Measurements from ENCODE around the gene SFT2D1. TPM values are rescaled to one million over a fixed set of nuclear protein-coding genes. Genes with fewer than 3 reads are reported as not detected.

The SFT2D1 gene
- total and polyA plus RNA-seq, 7 donors, result 26.0 to 92.8 (median 46.2) TPM

DNA sequence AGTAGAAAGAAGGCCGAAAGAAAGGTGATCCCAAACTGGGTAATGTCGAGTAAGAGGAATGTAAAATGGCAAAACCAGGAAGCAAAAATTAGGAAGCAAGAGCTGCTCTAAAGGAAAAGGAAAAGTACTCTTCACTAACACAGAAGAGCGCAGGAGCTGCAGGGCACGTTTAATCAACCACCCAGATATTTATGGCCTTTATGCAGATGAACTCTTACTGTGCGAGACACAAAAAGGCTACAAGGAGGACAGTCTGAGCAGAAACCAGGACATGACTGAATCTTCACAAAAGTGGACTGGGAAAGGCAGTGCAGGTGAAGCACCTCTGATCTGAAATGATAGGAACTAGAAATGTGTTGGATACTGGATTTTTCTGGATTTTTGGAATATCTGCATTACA lies 18.9 kb downstream of the SFT2D1 start:
- no peaks in the 10 kb centered on the region for H3K4me1 ChIP-seq
- no peaks in the 10 kb centered on the region for H3K9me3 ChIP-seq
- 90 to 95% methylated on average over 5 of the region's 5 CpGs for WGBS, 2 donors
- no peak for DNase-seq
- H3K4me3 ChIP-seq, result no peak overlapping the region
- intact Hi-C loops (cut with DNase I), result no loop called here
- H3K36me3 ChIP-seq, result peaks cover 4 to 84% (median 19%) of the 10 kb centered on the region in 4 donors
- no peak overlapping the region for H3K27ac ChIP-seq
- H3K27me3 ChIP-seq, result no peaks in the 10 kb centered on the region
- TF ChIP-seq, protein P1, sequence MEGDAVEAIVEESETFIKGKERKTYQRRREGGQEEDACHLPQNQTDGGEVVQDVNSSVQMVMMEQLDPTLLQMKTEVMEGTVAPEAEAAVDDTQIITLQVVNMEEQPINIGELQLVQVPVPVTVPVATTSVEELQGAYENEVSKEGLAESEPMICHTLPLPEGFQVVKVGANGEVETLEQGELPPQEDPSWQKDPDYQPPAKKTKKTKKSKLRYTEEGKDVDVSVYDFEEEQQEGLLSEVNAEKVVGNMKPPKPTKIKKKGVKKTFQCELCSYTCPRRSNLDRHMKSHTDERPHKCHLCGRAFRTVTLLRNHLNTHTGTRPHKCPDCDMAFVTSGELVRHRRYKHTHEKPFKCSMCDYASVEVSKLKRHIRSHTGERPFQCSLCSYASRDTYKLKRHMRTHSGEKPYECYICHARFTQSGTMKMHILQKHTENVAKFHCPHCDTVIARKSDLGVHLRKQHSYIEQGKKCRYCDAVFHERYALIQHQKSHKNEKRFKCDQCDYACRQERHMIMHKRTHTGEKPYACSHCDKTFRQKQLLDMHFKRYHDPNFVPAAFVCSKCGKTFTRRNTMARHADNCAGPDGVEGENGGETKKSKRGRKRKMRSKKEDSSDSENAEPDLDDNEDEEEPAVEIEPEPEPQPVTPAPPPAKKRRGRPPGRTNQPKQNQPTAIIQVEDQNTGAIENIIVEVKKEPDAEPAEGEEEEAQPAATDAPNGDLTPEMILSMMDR (IDR thresholded peaks at IDR 0.05), result no peak
- TF ChIP-seq EP300 (IDR thresholded peaks at IDR 0.05) (no peak), POLR2A (IDR thresholded peaks at IDR 0.05) (no peak), POLR2AphosphoS5 (IDR thresholded peaks at IDR 0.05) (no peak)

DNA sequence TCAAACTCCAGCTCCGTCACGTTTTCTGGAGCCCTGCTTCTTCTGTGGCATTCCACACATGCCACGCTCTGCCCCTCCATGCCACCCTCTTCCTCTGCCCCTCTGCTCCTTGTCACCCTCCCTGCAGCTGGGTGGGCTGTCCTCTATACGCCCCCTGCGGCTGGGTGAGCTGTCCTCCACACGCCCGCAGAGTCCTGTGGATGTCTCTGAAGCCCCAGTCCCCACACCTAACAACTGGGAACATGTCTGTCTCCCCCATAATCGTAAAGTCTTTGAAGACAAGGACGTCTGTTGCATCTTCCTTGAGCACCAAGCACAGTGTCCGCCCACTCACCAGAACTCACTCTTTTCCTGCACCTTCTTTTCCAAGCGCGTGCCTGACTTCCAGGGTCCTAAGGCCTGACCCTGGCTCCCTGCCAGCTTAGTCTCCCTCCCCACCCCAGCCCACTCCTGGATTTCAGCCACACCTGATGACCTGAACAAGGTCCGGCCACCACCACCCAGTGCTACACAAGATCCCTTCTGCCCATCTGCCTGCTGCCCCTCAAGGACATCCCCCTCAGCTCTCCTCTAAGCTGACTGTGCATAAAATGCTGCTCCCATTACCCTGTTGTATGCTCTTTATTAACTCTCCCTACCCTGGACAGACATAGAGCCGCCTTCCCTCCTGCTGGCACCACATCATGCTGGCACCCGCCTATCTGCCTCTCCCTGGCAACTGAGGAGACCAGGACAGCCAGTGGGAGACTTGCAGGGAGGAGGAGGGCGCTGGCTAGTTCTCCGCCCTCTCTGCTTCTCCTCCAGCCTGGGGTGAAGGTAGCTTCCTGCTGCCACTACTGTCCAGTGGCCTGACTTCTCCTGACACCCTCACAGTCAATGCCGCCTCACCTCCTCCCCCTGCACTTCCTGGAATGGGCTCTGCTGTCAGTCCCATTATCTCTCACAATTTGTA lies 23.4 kb downstream of the SFT2D1 start:
- Histone ChIP-seq H3K9me3 (no peaks in the 10 kb centered on the region), H3K4me3 (no peak overlapping the region), H3K36me3 (peaks cover 0 to 46% (median 12%) of the 10 kb centered on the region in 4 donors), H3K27ac (no peak overlapping the region), H3K27me3 (no peaks in the 10 kb centered on the region), H3K4me1 (no peaks in the 10 kb centered on the region)
- intact Hi-C loops (cut with DNase I), result no loop called here
- TF ChIP-seq POLR2AphosphoS5 (IDR thresholded peaks at IDR 0.05), result no peak
- TF ChIP-seq, protein P1 (IDR thresholded peaks at IDR 0.05), result no peak
- TF ChIP-seq POLR2A (IDR thresholded peaks at IDR 0.05), result no peak
- TF ChIP-seq EP300 (IDR thresholded peaks at IDR 0.05), result no peak
- 85 to 86% methylated on average over 18 of the region's 18 CpGs for WGBS, 2 donors
- no peak for DNase-seq

GRCh38 chr6:166318227-166318626 lies 24.1 kb downstream of the SFT2D1 start:
- DNase-seq, result no peak
- no peak overlapping the region for H3K4me3 ChIP-seq
- intact Hi-C loops (cut with DNase I), result no loop called here
- 76 to 77% methylated on average over 14 of the region's 14 CpGs for WGBS, 2 donors
- H3K4me1 ChIP-seq, result no peaks in the 10 kb centered on the region
- H3K36me3 ChIP-seq, result peaks cover 0 to 39% (median 7%) of the 10 kb centered on the region in 4 donors
- no peak for TF ChIP-seq POLR2A (IDR thresholded peaks at IDR 0.05)
- TF ChIP-seq POLR2AphosphoS5 (IDR thresholded peaks at IDR 0.05), result no peak
- TF ChIP-seq, protein P1 (IDR thresholded peaks at IDR 0.05), result no peak
- TF ChIP-seq EP300 (IDR thresholded peaks at IDR 0.05), result no peak
- H3K27ac ChIP-seq, result no peak overlapping the region
- no peaks in the 10 kb centered on the region for H3K9me3 ChIP-seq
- no peaks in the 10 kb centered on the region for H3K27me3 ChIP-seq

GRCh38 chr6:166317261-166318212 lies 24.8 kb downstream of the SFT2D1 start:
- Histone ChIP-seq H3K36me3 (peaks cover 0 to 32% (median 5%) of the 10 kb centered on the region in 4 donors), H3K27me3 (no peaks in the 10 kb centered on the region), H3K9me3 (no peaks in the 10 kb centered on the region), H3K4me3 (no peak overlapping the region), H3K27ac (no peak overlapping the region), H3K4me1 (no peaks in the 10 kb centered on the region)
- intact Hi-C loops (cut with DNase I), result no loop called here
- DNase-seq, result no peak
- 71 to 87% methylated on average over 19 of the region's 19 CpGs for WGBS, 2 donors
- no peak for TF ChIP-seq EP300 (IDR thresholded peaks at IDR 0.05)

GRCh38 chr6:166315436-166315835 lies 26.9 kb downstream of the SFT2D1 start:
- DNase-seq, result no peak
- H3K4me3 ChIP-seq, result no peak overlapping the region
- no peaks in the 10 kb centered on the region for H3K4me1 ChIP-seq
- intact Hi-C loops (cut with DNase I), result no loop called here
- H3K27ac ChIP-seq, result no peak overlapping the region
- H3K36me3 ChIP-seq, result peaks cover 0 to 12% (median 0%) of the 10 kb centered on the region in 4 donors
- TF ChIP-seq EP300 (IDR thresholded peaks at IDR 0.05), result no peak
- TF ChIP-seq, protein P1 (IDR thresholded peaks at IDR 0.05), result no peak
- no peak for TF ChIP-seq POLR2AphosphoS5 (IDR thresholded peaks at IDR 0.05)
- no peak for TF ChIP-seq POLR2A (IDR thresholded peaks at IDR 0.05)
- WGBS, 2 donors, result 76 to 90% methylated on average over 11 of the region's 11 CpGs
- H3K9me3 ChIP-seq, result no peaks in the 10 kb centered on the region
- H3K27me3 ChIP-seq, result no peaks in the 10 kb centered on the region
